NT2/D1 (cell line): Measurements from ENCODE around the gene ANAPC16.

Experiments
- YY1 ChIP-seq: IDR thresholded peaks from 2 replicates; pipeline ENCODE4 v1.6.1; 2011; ENCODE audit not compliant: insufficient read length, insufficient read depth
- ZNF274 ChIP-seq: IDR thresholded peaks from 2 replicates; pipeline ENCODE4 v1.6.1; 2011; ENCODE audit warnings: mild to moderate bottlenecking, low read depth, low read length

GRCh38 chr10:72276013-72276387 lies 60.2 kb downstream of the ANAPC16 start:
- TF ChIP-seq YY1, result no peak
- no peak for TF ChIP-seq ZNF274
